HCT116 (cell line): ENCODE measurements around the gene LMOD1. TPM values are rescaled to one million over a fixed set of nuclear protein-coding genes. Genes with fewer than 3 reads are reported as not detected.

ENCODE experiments used
- ATAC-seq: fragments of 200-7000 bp; cut with Tn5 transposase; 2 replicates; pipeline ENCODE4 v1.9.1; 2020; ENCODE audit warnings: mild to moderate bottlenecking, moderate library complexity
- BruUV-seq: library from RNA; stranded (reverse); fragments of 400-500 nt; replicated peaks from 2 replicates; lab custom pipeline; 2021; lab: Mats Ljungman, UMichigan
- CTCF ChIA-PET: fragments of 300-600 bp; sonication (Branson Sonifier 250); formaldehyde crosslinking; loops from one replicate; lab custom pipeline; 2021; ENCODE audit warnings: antibody characterized with exemption; lab: Charles Lee
- POLR2A ChIA-PET: fragments of 300-600, 350-600 bp; sonication (Branson Sonifier 250); formaldehyde crosslinking; loops from one replicate; lab custom pipeline; 2021; ENCODE audit warnings: antibody characterized with exemption; lab: Charles Lee
- RAD21 ChIA-PET, 2 experiments: fragments of 300-600 bp; sonication (Branson Sonifier 250); formaldehyde crosslinking; loops; one replicate each; lab custom pipeline; 2023; ENCODE audit warnings: low total read pairs in 2 of 2; ENCODE audit not compliant: uncharacterized antibody in 2 of 2, unreplicated experiment in 2 of 2, low non-redundant PET in 1 of 2; lab: Charles Lee
- DNase-seq: peaks from one replicate; pipeline ENCODE4 v3.0.0-alpha.2; 2010; ENCODE audit warnings: low read depth, low spot score
- H2AFZ ChIP-seq: fragments of 200-600 bp; shearing (Covaris generic), sonication (generic); 2 replicates; pipeline ENCODE4 v1.6.1; 2017; ENCODE audit warnings: low read depth, mixed run types, mixed read lengths, antibody characterized with exemption, low read length; ENCODE audit not compliant: poor library complexity, severe bottlenecking
- H3K27ac ChIP-seq: 2 replicates; pipeline ENCODE4 v1.5.1; 2012; ENCODE audit warnings: low read depth, low read length
- H3K27me3 ChIP-seq: fragments of 200-600 bp; sonication (generic); 2 replicates; pipeline ENCODE4 v1.6.1; 2016; ENCODE audit warnings: mixed run types, low read length, mixed read lengths; ENCODE audit not compliant: insufficient read depth
- H3K36me3 ChIP-seq, 2 experiments: fragments of 200-500 bp in 1 of 2; fragments of 200-600 bp in 1 of 2; sonication (Bioruptor generic) in 1 of 2; sonication (generic) in 1 of 2; 2 replicates each; pipeline versions ENCODE4 v1.5.1 to v1.6.1; 2014 to 2016; ENCODE audit warnings: low read length in 2 of 2, inconsistent platforms in 1 of 2, mixed read lengths in 1 of 2, mixed run types in 1 of 2; ENCODE audit not compliant: insufficient read depth in 2 of 2, control insufficient read depth in 1 of 2
- H3K4me1 ChIP-seq, 2 experiments: fragments of 200-600 bp in 1 of 2; sonication (generic) in 1 of 2; 2 replicates each; pipeline versions ENCODE4 v1.5.1 to v1.6.1; 2012 to 2017; ENCODE audit warnings: low read length in 2 of 2, inconsistent platforms in 1 of 2, mild to moderate bottlenecking in 1 of 2, mixed read lengths in 1 of 2, mixed run types in 1 of 2, moderate library complexity in 1 of 2; ENCODE audit not compliant: insufficient read depth in 2 of 2, control insufficient read depth in 1 of 2
- H3K4me2 ChIP-seq: fragments of 200-600 bp; sonication (generic); 2 replicates; pipeline ENCODE4 v1.6.1; 2017; ENCODE audit warnings: mixed run types, low read length, mixed read lengths
- H3K4me3 ChIP-seq, 2 experiments: fragments of 200-600 bp in 1 of 2; sonication (generic) in 1 of 2; replicated peaks in 1 of 2; 2 replicates each; pipeline ENCODE4 v1.5.1; 2011 to 2016; ENCODE audit warnings: low read length in 2 of 2, control low read depth in 1 of 2, low read depth in 1 of 2, mild to moderate bottlenecking in 1 of 2, mixed read lengths in 1 of 2, mixed run types in 1 of 2
- H3K79me2 ChIP-seq: fragments of 200-600 bp; sonication (generic); 2 replicates; pipeline ENCODE4 v1.6.1; 2017; ENCODE audit warnings: mild to moderate bottlenecking, mixed run types, low read length, moderate library complexity, mixed read lengths; ENCODE audit not compliant: insufficient read depth
- H3K9ac ChIP-seq: fragments of 200-600 bp; sonication (generic); 2 replicates; pipeline ENCODE4 v1.6.1; 2016; ENCODE audit warnings: low read length, mixed read lengths
- H3K9me2 ChIP-seq: fragments of 200-600 bp; sonication (generic), shearing (Covaris generic); 2 replicates; pipeline ENCODE4 v1.6.1; 2017; ENCODE audit warnings: mixed run types, mild to moderate bottlenecking, moderate library complexity; ENCODE audit not compliant: insufficient read depth
- H3K9me3 ChIP-seq, 2 experiments: fragments of 200-500 bp in 1 of 2; fragments of 200-600 bp in 1 of 2; sonication (Bioruptor generic) in 1 of 2; sonication (generic) in 1 of 2; 2 replicates each; pipeline ENCODE4 v1.6.1; 2014 to 2017; ENCODE audit warnings: low read length in 2 of 2, mixed read lengths in 2 of 2, inconsistent platforms in 1 of 2, low read depth in 1 of 2, mild to moderate bottlenecking in 1 of 2, mixed run types in 1 of 2, moderate library complexity in 1 of 2; ENCODE audit not compliant: control insufficient read depth in 1 of 2, insufficient read depth in 1 of 2
- H4K20me1 ChIP-seq: fragments of 200-600 bp; sonication (generic), shearing (Covaris generic); 2 replicates; pipeline ENCODE4 v1.6.1; 2017; ENCODE audit warnings: mixed run types, mild to moderate bottlenecking, moderate library complexity; ENCODE audit not compliant: insufficient read depth
- ATF3 ChIP-seq: IDR thresholded peaks from 2 replicates; pipeline ENCODE4 v1.6.1; 2012
- CBX3 ChIP-seq: IDR thresholded peaks from 2 replicates; pipeline ENCODE4 v1.6.1; 2012; ENCODE audit warnings: low read depth
- CTCF ChIP-seq, 3 experiments: fragments of 200-600 bp in 1 of 3; sonication (generic) in 1 of 3; IDR thresholded peaks in 2 of 3; conservative IDR thresholded peaks in 1 of 3; 2 replicates each; pipeline ENCODE4 v1.5.1; 2012 to 2017; ENCODE audit warnings: low read depth in 2 of 3, low read length in 2 of 3, antibody characterized with exemption in 1 of 3, borderline replicate concordance in 1 of 3, control low read depth in 1 of 3, mild to moderate bottlenecking in 1 of 3, mixed read lengths in 1 of 3, mixed run types in 1 of 3, moderate library complexity in 1 of 3; ENCODE audit not compliant: insufficient read depth in 1 of 3
- EGR1 ChIP-seq: IDR thresholded peaks from 2 replicates; pipeline ENCODE4 v1.6.1; 2012; ENCODE audit warnings: low read depth
- ELF1 ChIP-seq: IDR thresholded peaks from 2 replicates; pipeline ENCODE4 v1.6.1; 2012; ENCODE audit warnings: low read depth, borderline replicate concordance
- EZH2 ChIP-seq: fragments of 200-600 bp; sonication (generic); IDR thresholded peaks from 2 replicates; pipeline ENCODE4 v1.6.1; 2017; ENCODE audit warnings: antibody characterized with exemption, mixed run types
- FOSL1 ChIP-seq: IDR thresholded peaks from 2 replicates; pipeline ENCODE4 v1.6.1; 2012; ENCODE audit warnings: low read depth
- POLR2A ChIP-seq: IDR thresholded peaks from 2 replicates; pipeline ENCODE4 v1.7.0; 2011; ENCODE audit warnings: borderline replicate concordance; ENCODE audit not compliant: insufficient read depth, insufficient read length; ENCODE audit errors: extremely low read depth
- POLR2AphosphoS5 ChIP-seq: IDR thresholded peaks from 2 replicates; pipeline ENCODE4 v1.6.1; 2011; ENCODE audit warnings: mild to moderate bottlenecking, low read depth, low read length, moderate library complexity
- SIN3A ChIP-seq: IDR thresholded peaks from 2 replicates; pipeline ENCODE4 v1.6.1; 2012; ENCODE audit warnings: low read depth
- SP1 ChIP-seq: IDR thresholded peaks from 2 replicates; pipeline ENCODE4 v1.6.1; 2012; ENCODE audit warnings: low read depth
- SRF ChIP-seq: IDR thresholded peaks from 2 replicates; pipeline ENCODE4 v1.6.1; 2012; ENCODE audit warnings: low read depth
- TCF7L2 ChIP-seq: IDR thresholded peaks from 2 replicates; pipeline ENCODE4 v1.7.0; 2011; ENCODE audit warnings: borderline replicate concordance, inconsistent platforms; ENCODE audit not compliant: insufficient read depth, insufficient read length; ENCODE audit errors: extremely low read depth
- ZBTB33 ChIP-seq: IDR thresholded peaks from 2 replicates; pipeline ENCODE4 v1.6.1; 2011; ENCODE audit warnings: mild to moderate bottlenecking, low read length, moderate library complexity; ENCODE audit not compliant: insufficient replicate concordance; ENCODE audit errors: extremely low read depth
- ZFX ChIP-seq: fragments of 450-650 bp; IDR thresholded peaks from 2 replicates; pipeline ENCODE4 v1.6.1; 2017
- intact Hi-C: fragments of 100-400 bp; cut with micrococcal nuclease; formaldehyde crosslinking; loops from 2 replicates; pipeline ENCODE4 v1.10.0; 2022
- total RNA-seq: library from RNA; stranded (reverse); gene quantifications from one replicate; pipeline ENCODE4 v1.2.1, GENCODE V29; 2021; ENCODE audit not compliant: unreplicated experiment

The LMOD1 gene
- total RNA-seq, 1 experiment from 2014 or later: 0.12 TPM

GRCh38 chr1:201968202-201968925 lies 22.0 kb upstream of the LMOD1 start:
- no peaks in the 10 kb centered on the region for H3K9me3 ChIP-seq
- H3K9ac ChIP-seq: no peak overlapping the region
- no peaks in the 10 kb centered on the region for H3K9me2 ChIP-seq
- CTCF ChIA-PET: interaction anchor here (0.7 to 1.1 kb wide), 5 partner anchors 31 to 91 kb away, joined by 3 to 5 read pairs (median 3); no protein-coding TSS in a partner anchor
- RAD21 ChIA-PET: interaction anchor here in 1 of 2 experiments (0.6 kb wide), 1 partner anchor 90 kb away, joined by 3 read pairs; no protein-coding TSS in a partner anchor
- no peak overlapping the region for H3K4me2 ChIP-seq
- H3K79me2 ChIP-seq: peaks cover 38% of the 10 kb centered on the region
- H3K36me3 ChIP-seq: peaks cover 53 to 59% of the 10 kb centered on the region in 2 experiments
- TF ChIP-seq ZFX (no peak), ELF1 (no peak), FOSL1 (no peak), POLR2AphosphoS5 (no peak), ATF3 (no peak), POLR2A (no peak), SIN3A (no peak), SRF (no peak), TCF7L2 (no peak)
- no peak for DNase-seq
- no peak overlapping the region for H3K27ac ChIP-seq
- no peaks in the 10 kb centered on the region for H3K4me1 ChIP-seq
- H3K27me3 ChIP-seq: no peaks in the 10 kb centered on the region
- H2AFZ ChIP-seq: no peak overlapping the region
- no peak overlapping the region for H3K4me3 ChIP-seq
- POLR2A ChIA-PET: interaction anchor here (0.8 to 1.0 kb wide), 2 partner anchors 13 to 73 kb away, joined by 3 read pairs; partner anchors contain the start of gene TIMM17A
- intact Hi-C loops: no loop called here
- BruUV-seq: no TSS peak
- no peak for ATAC-seq
- H4K20me1 ChIP-seq: no peaks in the 10 kb centered on the region

GRCh38 chr1:201966171-201966570 lies 19.8 kb upstream of the LMOD1 start:
- RAD21 ChIA-PET: no interaction called here
- peaks cover 66 to 79% of the 10 kb centered on the region in 2 experiments for H3K36me3 ChIP-seq
- no peak overlapping the region for H3K4me2 ChIP-seq
- H3K9me3 ChIP-seq: no peaks in the 10 kb centered on the region
- no peaks in the 10 kb centered on the region for H4K20me1 ChIP-seq
- H2AFZ ChIP-seq: no peak overlapping the region
- ATAC-seq: no peak
- DNase-seq: no peak
- POLR2A ChIA-PET: no interaction called here
- no peak overlapping the region for H3K27ac ChIP-seq
- no peak overlapping the region for H3K4me3 ChIP-seq
- no peaks in the 10 kb centered on the region for H3K9me2 ChIP-seq
- BruUV-seq: no TSS peak
- CTCF ChIA-PET: no interaction called here
- intact Hi-C loops: no loop called here
- peaks cover 60% of the 10 kb centered on the region for H3K79me2 ChIP-seq
- no peaks in the 10 kb centered on the region for H3K27me3 ChIP-seq
- H3K4me1 ChIP-seq: no peaks in the 10 kb centered on the region
- no peak overlapping the region for H3K9ac ChIP-seq
- no peak for TF ChIP-seq CTCF (IDR thresholded peaks at IDR 0.05 in 2 of 3, conservative IDR thresholded peaks at IDR 0.05 in 1 of 3; ENCODE audit: borderline replicate concordance in 1 of 3, insufficient read depth in 1 of 3, low read depth in 2 of 3, low read length in 2 of 3)
- no peak for TF ChIP-seq CBX3
- TF ChIP-seq SP1: no peak
- TF ChIP-seq FOSL1: no peak
- no peak for TF ChIP-seq EZH2
- no peak for TF ChIP-seq SIN3A
- no peak for TF ChIP-seq EGR1
- no peak for TF ChIP-seq ZBTB33
